ENCODE data around the gene FRMD1. TPM values are rescaled to one million over a fixed set of nuclear protein-coding genes. Genes with fewer than 3 reads are reported as not detected.
A peak's percentile ranks its signal among the peaks of the same experiment; 100 is the strongest.

The FRMD1 gene
- total RNA-seq, 1 experiment from 2014 or later, result not detected

DNA sequence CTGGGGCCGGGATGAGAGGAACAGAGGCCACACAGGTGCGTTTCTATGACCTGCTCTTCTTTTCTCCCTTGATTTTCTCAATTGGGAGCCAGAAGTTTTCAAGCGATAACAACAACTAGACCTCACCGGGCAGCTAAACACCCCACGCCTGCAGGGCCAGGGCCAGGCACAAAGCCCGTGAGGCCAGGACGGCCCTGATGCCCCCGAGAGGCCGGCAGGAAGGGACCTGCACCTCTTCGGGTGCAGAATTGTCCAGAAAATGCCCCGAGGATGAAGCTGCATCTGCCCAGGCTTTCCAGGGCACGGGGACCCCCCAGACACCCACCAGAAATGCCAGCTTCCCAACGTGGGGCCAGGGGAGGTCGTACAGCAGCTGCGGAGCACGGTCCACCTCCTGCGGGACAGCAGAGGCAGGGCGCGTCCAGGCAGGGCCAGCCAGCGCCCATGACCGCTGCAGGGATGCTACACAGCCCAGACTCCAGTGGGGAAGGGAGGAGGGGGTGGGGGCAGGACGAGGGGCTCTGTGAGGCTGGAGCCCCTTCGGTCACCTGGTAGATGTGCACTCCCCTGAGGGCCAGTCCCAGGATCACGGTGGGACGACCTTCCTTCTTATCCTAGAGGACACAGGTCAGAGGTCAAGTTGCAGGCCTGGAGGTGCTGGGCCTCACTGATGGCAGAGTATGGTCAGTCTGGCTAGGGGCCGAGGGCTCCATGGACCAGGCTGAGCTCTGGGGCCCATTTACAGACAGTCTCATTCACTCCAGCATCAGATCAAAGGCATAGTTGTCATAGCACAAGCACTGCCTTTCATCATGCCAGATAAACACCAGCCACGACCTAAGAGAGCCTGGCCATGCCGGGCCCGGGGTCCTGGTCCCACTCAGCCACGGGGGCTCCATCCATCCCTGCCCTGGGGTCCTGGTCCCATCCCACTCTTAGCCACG, 16.4 kb downstream of the FRMD1 start:
- no peak overlapping the region for H2AFZ ChIP-seq (ENCODE audit: low read length)
- no peak overlapping the region for H3K4me3 ChIP-seq (ENCODE audit: low read length)
- H4K20me1 ChIP-seq (ENCODE audit: insufficient read depth, low read depth, low read length), result no peaks in the 10 kb centered on the region
- H3K27me3 ChIP-seq (ENCODE audit: low read length), result no peaks in the 10 kb centered on the region
- no peaks in the 10 kb centered on the region for H3K9me3 ChIP-seq (ENCODE audit: low read length)
- no peak overlapping the region for H3K4me2 ChIP-seq (ENCODE audit: low read depth, low read length, poor library complexity, severe bottlenecking)
- no peaks in the 10 kb centered on the region for H3K36me3 ChIP-seq (ENCODE audit: insufficient read depth, low read length)
- no peaks in the 10 kb centered on the region for H3K79me2 ChIP-seq (ENCODE audit: low read length)
- H3K9me2 ChIP-seq (replicated peaks; ENCODE audit: insufficient read depth, low read length), result no peaks in the 10 kb centered on the region
- DNase-seq, result no peak
- H3K9ac ChIP-seq (ENCODE audit: low read length), result no peak overlapping the region
- H3K27ac ChIP-seq (ENCODE audit: low read length), result no peak overlapping the region
- no peaks in the 10 kb centered on the region for H3K4me1 ChIP-seq (ENCODE audit: low read length)

DNA sequence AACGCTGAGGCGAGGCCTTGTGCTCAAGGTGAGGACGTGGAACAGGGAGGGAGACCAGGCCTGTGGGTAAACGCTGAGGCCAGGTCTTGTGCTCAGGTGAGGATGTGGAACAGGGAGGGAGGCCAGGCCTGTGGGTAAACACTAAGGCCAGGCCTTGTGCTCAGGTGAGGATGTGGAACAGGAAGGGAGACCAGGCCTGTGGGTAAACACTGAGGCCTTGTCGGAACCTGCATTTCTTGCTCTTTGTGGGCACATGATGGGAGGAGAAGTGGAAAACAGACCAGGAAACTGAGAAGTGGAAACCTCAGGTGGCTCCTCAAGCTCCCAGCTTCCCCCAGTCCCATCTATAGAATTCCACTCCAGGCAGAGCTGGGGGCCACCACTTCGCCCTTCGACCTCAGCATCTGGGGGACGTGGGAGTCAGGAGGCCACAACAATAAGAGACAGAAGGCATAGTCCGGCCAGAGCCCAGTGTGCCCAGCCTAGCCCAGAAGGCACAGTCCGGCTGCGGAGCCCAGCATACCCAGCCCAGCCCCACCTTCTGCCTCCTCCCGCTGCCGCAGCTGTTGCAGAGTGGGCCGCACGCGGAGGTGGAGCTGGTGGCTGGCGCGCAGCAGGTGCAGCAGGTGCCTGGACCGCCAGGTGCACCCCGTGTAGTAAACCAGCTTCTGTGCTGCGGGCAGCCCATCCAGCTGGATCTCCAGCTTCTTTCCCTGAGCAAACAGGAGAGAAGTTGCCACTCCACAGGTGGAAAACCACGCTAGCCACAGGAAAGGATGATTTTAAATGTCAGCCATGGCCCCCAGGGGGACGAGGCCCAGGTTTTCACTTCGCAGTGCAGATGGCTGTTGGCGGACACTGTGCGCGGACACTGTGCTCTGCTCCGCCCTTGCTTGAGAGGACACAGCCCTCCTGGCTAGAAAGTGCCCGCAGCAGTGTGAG, 17.5 kb downstream of the FRMD1 start:
- Histone ChIP-seq H3K4me3 (ENCODE audit: low read length) (no peak overlapping the region), H3K27ac (ENCODE audit: low read length) (no peak overlapping the region), H3K4me2 (ENCODE audit: low read depth, low read length, poor library complexity, severe bottlenecking) (no peak overlapping the region), H3K9me3 (ENCODE audit: low read length) (no peaks in the 10 kb centered on the region), H3K79me2 (ENCODE audit: low read length) (no peaks in the 10 kb centered on the region), H3K27me3 (ENCODE audit: low read length) (no peaks in the 10 kb centered on the region), H3K4me1 (ENCODE audit: low read length) (no peaks in the 10 kb centered on the region), H2AFZ (ENCODE audit: low read length) (no peak overlapping the region), H4K20me1 (ENCODE audit: insufficient read depth, low read depth, low read length) (no peaks in the 10 kb centered on the region), H3K9me2 (replicated peaks; ENCODE audit: insufficient read depth, low read length) (no peaks in the 10 kb centered on the region), H3K9ac (ENCODE audit: low read length) (no peak overlapping the region), H3K36me3 (ENCODE audit: insufficient read depth, low read length) (no peaks in the 10 kb centered on the region)
- DNase-seq, result no peak

DNA sequence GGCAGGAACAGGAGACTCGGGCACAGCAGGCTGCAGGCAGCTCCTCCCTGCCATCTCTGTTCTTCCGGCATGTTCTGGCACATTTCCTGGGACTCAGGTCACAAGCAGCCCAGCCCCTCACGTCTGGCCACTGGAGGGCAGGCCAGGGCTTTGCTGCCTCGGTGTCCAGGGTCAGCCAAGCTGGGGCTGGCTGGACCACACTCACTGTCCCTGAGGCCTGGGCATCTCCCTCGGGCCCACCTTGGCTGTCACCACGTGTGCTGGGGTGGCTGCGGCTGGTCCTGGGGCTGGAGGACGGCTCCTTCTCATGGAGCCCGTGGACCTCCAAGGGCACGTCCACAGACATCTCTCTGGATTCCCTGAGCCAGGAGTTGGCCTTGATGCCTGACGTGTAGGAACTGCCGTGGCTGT, 18.5 kb downstream of the FRMD1 start:
- H3K79me2 ChIP-seq (ENCODE audit: low read length), result no peaks in the 10 kb centered on the region
- H3K9me3 ChIP-seq (ENCODE audit: low read length), result no peaks in the 10 kb centered on the region
- no peak overlapping the region for H2AFZ ChIP-seq (ENCODE audit: low read length)
- no peaks in the 10 kb centered on the region for H3K9me2 ChIP-seq (replicated peaks; ENCODE audit: insufficient read depth, low read length)
- H3K4me1 ChIP-seq (ENCODE audit: low read length), result no peaks in the 10 kb centered on the region
- no peak for DNase-seq
- no peak overlapping the region for H3K27ac ChIP-seq (ENCODE audit: low read length)
- no peak overlapping the region for H3K4me3 ChIP-seq (ENCODE audit: low read length)
- no peaks in the 10 kb centered on the region for H3K27me3 ChIP-seq (ENCODE audit: low read length)
- no peak overlapping the region for H3K9ac ChIP-seq (ENCODE audit: low read length)
- 0 out of 2 replicates have a peak, but pooled peaks cover 2% of the 10 kb centered on the region for H4K20me1 ChIP-seq (ENCODE audit: insufficient read depth, low read depth, low read length)
- no peaks in the 10 kb centered on the region for H3K36me3 ChIP-seq (ENCODE audit: insufficient read depth, low read length)
- H3K4me2 ChIP-seq (ENCODE audit: low read depth, low read length, poor library complexity, severe bottlenecking), result no peak overlapping the region

DNA sequence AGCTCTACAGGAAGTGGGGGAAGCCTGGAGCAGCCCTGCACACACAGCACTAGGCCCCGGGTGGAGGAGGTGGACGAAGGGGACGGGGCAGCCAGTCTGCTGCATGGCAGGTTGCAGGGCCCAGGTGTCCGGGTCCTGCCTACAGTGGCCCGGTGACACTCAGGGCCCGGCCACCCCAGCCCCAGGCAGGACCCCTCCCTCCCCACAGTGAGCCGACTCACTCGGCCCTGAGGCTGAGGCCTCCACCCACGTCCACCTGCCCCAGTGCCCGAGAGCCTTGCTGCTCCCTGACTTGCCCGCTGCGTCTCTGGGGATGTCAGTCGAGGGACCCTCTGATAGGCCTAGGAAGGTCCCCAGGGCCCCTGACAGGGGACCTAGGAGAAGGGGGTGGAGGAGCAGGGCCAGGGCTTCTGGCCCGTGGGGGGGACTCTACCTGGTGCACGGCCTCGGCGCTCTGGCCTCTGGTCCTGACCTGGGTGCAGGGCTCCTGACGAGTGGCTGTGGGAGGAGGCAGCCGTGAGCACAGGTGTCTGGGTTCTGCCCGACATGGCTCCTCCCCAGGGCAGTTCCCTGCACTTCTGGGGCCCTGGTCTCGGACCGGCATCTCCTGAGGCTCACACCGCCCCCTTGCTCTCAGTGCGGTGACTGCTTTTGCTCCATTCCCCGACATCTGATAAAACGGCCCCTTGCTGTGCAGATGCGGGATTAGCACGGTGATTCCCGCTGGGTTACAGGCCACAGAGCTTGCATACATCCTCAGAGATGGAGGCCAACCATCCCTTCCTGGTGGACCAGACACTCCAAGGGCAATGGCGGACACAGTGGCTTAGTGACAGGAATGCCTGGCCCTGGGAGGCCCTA, 20.1 kb downstream of the FRMD1 start:
- DNase-seq, result peak; percentile 56
- no peaks in the 10 kb centered on the region for H3K27me3 ChIP-seq (ENCODE audit: low read length)
- no peaks in the 10 kb centered on the region for H3K4me1 ChIP-seq (ENCODE audit: low read length)
- H3K9me3 ChIP-seq (ENCODE audit: low read length), result no peaks in the 10 kb centered on the region
- no peaks in the 10 kb centered on the region for H3K9me2 ChIP-seq (replicated peaks; ENCODE audit: insufficient read depth, low read length)
- H3K4me2 ChIP-seq (ENCODE audit: low read depth, low read length, poor library complexity, severe bottlenecking), result no peak overlapping the region
- H3K79me2 ChIP-seq (ENCODE audit: low read length), result no peaks in the 10 kb centered on the region
- no peak overlapping the region for H3K4me3 ChIP-seq (ENCODE audit: low read length)
- no peak overlapping the region for H2AFZ ChIP-seq (ENCODE audit: low read length)
- no peak overlapping the region for H3K9ac ChIP-seq (ENCODE audit: low read length)
- 0 out of 2 replicates have a peak, but pooled peaks cover 2% of the 10 kb centered on the region for H4K20me1 ChIP-seq (ENCODE audit: insufficient read depth, low read depth, low read length)
- no peak overlapping the region for H3K27ac ChIP-seq (ENCODE audit: low read length)
- no peaks in the 10 kb centered on the region for H3K36me3 ChIP-seq (ENCODE audit: insufficient read depth, low read length)

DNA sequence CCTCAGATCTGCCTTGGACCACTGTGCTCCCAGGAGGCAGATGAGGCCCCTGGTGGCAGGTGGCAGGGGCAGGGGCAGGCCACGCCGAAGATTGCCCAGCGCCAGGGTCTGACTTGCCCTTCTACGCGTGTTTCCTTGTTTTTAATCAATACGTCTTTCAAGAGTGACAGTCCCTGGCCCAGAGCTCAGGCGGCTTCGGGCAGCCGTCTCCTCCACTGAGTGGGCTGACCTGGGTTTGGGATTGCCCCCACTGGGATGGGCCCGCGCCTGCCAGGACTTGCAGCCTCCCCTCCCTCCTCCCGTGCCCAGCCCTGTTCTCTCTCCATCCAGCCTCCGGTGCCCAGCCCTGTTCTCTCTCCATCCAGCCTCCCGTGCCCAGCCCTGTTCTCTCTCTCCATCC, 21.2 kb downstream of the FRMD1 start:
- Histone ChIP-seq H3K4me2 (ENCODE audit: low read depth, low read length, poor library complexity, severe bottlenecking) (no peak overlapping the region), H3K27ac (ENCODE audit: low read length) (no peak overlapping the region), H3K9me2 (replicated peaks; ENCODE audit: insufficient read depth, low read length) (no peaks in the 10 kb centered on the region), H3K4me3 (ENCODE audit: low read length) (no peak overlapping the region), H3K9ac (ENCODE audit: low read length) (no peak overlapping the region), H3K4me1 (ENCODE audit: low read length) (no peaks in the 10 kb centered on the region), H3K36me3 (ENCODE audit: insufficient read depth, low read length) (no peaks in the 10 kb centered on the region), H2AFZ (ENCODE audit: low read length) (no peak overlapping the region), H3K79me2 (ENCODE audit: low read length) (no peaks in the 10 kb centered on the region), H3K27me3 (ENCODE audit: low read length) (no peaks in the 10 kb centered on the region), H3K9me3 (ENCODE audit: low read length) (no peaks in the 10 kb centered on the region), H4K20me1 (ENCODE audit: insufficient read depth, low read depth, low read length) (0 out of 2 replicates have a peak, but pooled peaks cover 2% of the 10 kb centered on the region)
- DNase-seq, result no peak

DNA sequence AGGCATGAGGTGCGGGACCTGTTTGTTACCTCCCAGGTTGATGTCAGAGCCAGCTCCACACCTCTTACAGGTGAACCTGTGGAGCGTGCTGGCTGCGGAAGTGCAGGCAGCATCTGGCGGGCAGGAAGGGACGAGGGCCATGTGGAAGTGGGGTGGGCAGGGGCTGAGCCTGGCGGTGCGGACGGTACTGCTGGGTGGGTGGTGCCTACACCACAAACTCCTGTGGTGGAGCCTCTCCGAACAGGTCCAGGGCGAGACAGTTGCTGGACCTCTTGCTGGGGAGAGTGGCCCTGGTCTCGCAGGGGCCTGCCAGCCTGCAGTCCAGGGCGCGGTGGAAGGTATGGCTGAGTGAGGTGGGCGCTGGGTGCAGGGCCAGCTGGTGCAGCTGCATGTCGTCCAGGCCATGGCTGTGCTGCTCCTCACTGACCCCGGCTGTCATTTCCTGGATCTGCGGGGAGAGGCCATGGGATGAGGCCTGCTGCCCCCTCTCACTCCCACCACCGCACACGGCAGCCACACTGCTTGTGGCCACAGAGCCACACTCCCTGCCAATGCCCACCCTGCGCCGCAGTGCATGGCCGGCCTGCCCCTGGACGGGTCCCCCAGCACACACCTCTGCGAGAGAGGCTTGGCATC, 22.0 kb downstream of the FRMD1 start:
- Histone ChIP-seq H3K4me2 (ENCODE audit: low read depth, low read length, poor library complexity, severe bottlenecking) (no peak overlapping the region), H3K9me2 (replicated peaks; ENCODE audit: insufficient read depth, low read length) (no peaks in the 10 kb centered on the region), H3K27ac (ENCODE audit: low read length) (no peak overlapping the region), H3K4me3 (ENCODE audit: low read length) (no peak overlapping the region), H4K20me1 (ENCODE audit: insufficient read depth, low read depth, low read length) (0 out of 2 replicates have a peak, but pooled peaks cover 2% of the 10 kb centered on the region), H3K36me3 (ENCODE audit: insufficient read depth, low read length) (no peaks in the 10 kb centered on the region), H3K4me1 (ENCODE audit: low read length) (no peaks in the 10 kb centered on the region), H2AFZ (ENCODE audit: low read length) (no peak overlapping the region), H3K79me2 (ENCODE audit: low read length) (no peaks in the 10 kb centered on the region), H3K9me3 (ENCODE audit: low read length) (no peaks in the 10 kb centered on the region), H3K9ac (ENCODE audit: low read length) (no peak overlapping the region), H3K27me3 (ENCODE audit: low read length) (no peaks in the 10 kb centered on the region)
- DNase-seq, result peak; percentile 11

DNA sequence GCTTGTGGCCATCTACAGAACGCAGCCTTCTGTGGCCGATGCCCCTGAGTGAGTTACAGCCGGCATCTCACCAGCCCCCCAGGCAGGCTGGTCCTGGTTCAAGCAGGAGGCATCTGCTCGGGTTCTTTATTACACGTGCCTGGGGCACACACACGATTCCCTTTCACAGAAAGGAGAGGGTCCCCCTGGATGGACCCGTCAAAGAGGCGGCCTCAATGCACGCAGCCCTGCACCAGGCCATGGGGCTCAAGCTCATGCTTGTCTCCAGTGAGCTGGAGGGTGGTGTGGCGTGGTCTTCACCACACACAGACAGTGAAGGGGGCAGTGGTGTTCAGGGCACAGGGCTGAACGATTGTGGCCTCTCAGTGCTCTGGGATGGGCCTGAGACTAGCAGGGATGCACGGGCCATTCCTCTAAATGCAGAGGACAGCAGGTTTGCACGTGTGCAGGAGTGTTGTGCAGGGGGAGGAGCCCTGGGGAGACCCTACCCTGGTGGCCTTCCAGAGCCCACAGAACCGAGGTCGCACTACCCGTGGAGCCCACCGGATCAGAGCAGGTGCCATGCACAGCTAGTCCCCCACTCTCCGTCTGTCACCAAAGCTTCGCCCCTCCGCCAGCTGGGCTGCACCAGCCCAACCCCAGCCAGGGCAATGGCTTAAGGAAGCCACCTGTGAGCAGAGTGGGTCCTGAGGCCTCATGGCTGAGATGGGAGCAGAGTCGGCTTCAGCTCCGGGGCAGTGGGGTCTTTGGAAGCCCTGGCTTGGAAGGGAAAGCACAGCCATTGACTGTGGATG, 23.1 kb downstream of the FRMD1 start:
- 0 out of 2 replicates have a peak, but pooled peaks cover 2% of the 10 kb centered on the region for H4K20me1 ChIP-seq (ENCODE audit: insufficient read depth, low read depth, low read length)
- H3K9me2 ChIP-seq (replicated peaks; ENCODE audit: insufficient read depth, low read length), result no peaks in the 10 kb centered on the region

More for the DNA sequence above, 23.1 kb downstream of the FRMD1 start:
- Histone ChIP-seq H3K27ac (ENCODE audit: low read length) (no peak overlapping the region), H3K27me3 (ENCODE audit: low read length) (no peaks in the 10 kb centered on the region), H3K9ac (ENCODE audit: low read length) (no peak overlapping the region), H2AFZ (ENCODE audit: low read length) (no peak overlapping the region), H3K9me3 (ENCODE audit: low read length) (no peaks in the 10 kb centered on the region), H3K4me2 (ENCODE audit: low read depth, low read length, poor library complexity, severe bottlenecking) (no peak overlapping the region), H3K4me3 (ENCODE audit: low read length) (no peak overlapping the region), H3K36me3 (ENCODE audit: insufficient read depth, low read length) (no peaks in the 10 kb centered on the region), H3K4me1 (ENCODE audit: low read length) (no peaks in the 10 kb centered on the region), H3K79me2 (ENCODE audit: low read length) (no peaks in the 10 kb centered on the region)
- no peak for DNase-seq

All from Karpas-422 (cell line).